GM19043 (cell line): ENCODE results near the gene AP2A1.
"Not testable (repeated sequence)": the region's sequence is repeated elsewhere in the genome, so short reads cannot be mapped to it uniquely, and the experiment has no call there.

Source experiments
- ATAC-seq: cut with Tn5 transposase; IDR thresholded peaks from one replicate; pipeline ENCODE4 v1.9.1; 2021; ENCODE audit warnings: low read depth; ENCODE audit not compliant: unreplicated experiment

AP2A1 gene

DNA sequence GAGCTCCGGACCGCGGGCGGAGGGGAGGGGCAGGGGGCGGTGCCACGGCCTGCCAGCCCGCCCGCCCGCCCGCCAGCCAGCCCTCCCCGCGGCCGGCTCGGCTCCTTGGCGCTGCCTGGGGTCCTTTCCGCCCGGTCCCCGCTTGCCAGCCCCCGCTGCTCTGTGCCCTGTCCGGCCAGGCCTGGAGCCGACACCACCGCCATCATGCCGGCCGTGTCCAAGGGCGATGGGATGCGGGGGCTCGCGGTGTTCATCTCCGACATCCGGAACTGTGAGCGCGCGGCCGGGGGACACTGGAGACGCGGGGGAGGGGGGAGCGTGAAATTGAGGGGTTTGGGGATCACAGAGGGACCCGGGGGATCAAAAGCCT lies at the start of gene AP2A1:
AP2A1 (plus strand) TSS at position 72 of the 370 bp plus-strand sequence; CDS start at position 205, 133 bp downstream.
- no peak for ATAC-seq

GRCh38 chr19:49718511-49718910 lies 48.3 kb upstream of the AP2A1 start:
- no peak for ATAC-seq

- ATAC-seq, result no peak
These were observed 47.8 kb upstream of the AP2A1 start for GRCh38 chr19:49718991-49719390.

DNA sequence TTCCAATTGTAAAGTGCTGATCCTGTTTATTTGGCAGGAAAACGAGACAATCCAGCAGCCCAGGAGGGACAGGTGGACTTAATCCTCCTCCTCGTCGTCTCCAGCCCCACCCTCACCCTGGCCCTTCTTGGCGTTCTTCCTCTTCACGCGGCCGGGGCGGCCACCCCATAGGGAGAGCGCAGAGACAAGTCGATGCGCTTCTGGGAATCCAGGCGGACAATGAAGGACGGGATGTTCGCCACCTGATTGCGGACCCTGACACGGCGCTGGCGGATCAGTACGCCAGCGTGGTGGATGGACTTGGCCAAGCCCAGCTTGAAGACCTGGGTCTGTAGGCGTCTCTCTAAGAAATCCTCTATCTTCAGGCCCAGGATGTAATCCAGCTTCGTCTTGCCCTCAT lies 47.4 kb upstream of the AP2A1 start:
- ATAC-seq, result not testable (repeated sequence)

GRCh38 chr19:49727217-49728030 lies 39.4 kb upstream of the AP2A1 start:
- ATAC-seq, result no peak

DNA sequence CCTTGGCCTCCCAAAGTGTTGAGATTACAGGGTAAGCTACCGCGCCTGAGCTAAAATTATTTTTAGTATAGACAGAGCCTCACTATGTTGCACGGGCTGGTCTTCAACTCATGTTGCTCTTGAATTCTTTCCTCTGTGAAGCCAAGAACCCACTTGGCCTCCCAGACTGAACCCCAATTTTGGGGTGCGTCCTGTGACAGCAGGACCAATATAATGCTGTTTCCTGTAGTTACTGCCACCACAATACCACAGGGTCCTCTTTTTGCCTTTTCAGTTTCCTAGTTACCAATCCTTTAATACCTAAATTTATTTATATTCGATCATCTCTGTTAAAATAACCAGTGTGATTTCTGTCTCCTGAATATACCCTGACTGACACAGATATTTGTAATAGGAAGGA lies 36.6 kb upstream of the AP2A1 start:
- ATAC-seq, result no peak

DNA sequence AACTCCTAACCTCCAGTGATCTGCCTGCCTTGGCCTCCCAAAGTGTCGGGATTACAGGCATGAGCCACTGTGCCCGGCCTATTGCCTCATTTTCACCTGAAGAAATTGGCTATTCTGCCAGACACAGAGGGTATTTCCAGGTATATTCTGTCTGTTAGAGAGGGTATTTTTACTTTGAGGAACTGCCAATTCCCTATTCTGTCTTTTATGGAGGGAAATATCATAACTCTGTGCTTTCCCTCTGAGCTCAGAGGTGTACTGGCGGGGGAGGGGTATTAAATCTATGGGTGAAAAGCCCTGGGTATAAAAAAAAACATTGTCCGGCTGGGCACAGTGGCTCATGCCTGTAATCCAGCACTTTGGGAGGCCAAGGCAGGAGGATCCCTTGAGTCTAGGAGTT lies 28.5 kb upstream of the AP2A1 start:
- no peak for ATAC-seq

GRCh38 chr19:49739098-49739497 lies 27.7 kb upstream of the AP2A1 start:
- ATAC-seq, result no peak

DNA sequence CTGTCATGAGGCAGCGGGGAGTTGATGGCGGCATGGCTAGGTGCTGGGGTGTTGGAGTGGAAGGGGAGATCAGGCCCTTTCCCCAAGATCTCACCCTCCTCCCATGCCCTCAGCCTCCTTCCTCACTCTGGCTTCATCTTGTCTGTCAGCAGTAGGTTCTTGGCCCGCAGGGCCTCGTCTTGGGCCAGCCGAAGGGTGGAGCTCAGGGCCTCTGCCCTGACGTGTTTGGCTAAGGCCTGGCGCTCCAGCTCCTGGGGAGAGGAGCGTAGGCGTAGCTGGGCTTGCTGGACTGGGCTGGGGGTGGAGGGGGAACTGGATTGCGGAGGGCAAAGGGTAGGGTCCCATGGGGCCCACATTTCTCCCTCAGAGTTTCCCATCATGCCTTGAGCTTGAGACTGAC lies 26.9 kb upstream of the AP2A1 start:
- ATAC-seq, result no peak

DNA sequence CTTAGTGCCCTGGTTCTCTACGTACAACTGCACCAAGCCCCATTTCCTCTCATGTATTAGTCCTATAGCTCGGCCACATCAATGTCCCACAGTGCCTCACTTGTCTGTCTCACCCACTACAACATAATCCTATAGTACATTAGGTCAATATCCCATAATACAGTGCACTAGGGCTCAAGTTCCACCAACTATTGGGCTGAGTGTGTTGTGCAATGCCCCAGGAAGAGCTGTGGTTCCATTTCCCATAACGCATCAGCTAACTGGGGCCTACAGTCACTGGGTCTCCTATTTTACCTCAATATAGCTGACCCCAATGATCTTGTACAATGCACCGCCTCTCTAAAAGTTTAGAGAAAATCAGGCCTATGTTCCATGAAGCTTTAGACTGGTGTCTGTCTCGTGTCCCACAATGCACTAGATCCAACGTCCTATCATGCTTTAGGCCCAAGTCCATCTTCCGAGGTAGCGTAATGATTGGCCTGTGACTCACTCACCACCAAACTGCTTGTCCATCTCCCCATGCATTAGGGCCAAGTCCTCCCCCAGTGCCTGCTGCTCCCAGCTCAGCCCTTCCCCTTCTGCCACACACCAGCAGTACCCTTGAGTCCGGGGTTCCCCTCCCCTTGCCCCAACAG lies 25.5 kb upstream of the AP2A1 start:
- ATAC-seq, result no peak

DNA sequence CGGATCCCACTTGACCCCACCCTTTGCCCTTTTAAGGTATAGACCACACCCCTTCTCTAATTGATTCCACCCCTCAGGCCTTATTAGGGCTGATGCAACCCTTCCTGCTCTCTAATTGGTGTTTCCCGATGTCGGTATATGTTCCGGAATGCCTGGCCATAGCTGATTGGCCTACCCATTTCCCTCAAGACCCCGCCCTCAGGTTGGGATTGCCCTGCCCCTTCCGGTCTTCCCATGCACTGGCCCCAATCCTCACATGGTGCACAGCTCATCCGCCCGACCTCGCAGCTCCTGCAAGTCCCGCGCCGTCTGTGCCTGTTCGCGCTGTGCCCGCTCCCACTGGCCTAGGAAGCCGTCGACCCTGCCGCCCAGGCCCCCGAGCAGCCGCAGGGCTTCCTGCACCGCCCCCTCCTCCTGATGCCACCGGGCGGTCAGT lies 21.8 kb upstream of the AP2A1 start:
- no peak for ATAC-seq

DNA sequence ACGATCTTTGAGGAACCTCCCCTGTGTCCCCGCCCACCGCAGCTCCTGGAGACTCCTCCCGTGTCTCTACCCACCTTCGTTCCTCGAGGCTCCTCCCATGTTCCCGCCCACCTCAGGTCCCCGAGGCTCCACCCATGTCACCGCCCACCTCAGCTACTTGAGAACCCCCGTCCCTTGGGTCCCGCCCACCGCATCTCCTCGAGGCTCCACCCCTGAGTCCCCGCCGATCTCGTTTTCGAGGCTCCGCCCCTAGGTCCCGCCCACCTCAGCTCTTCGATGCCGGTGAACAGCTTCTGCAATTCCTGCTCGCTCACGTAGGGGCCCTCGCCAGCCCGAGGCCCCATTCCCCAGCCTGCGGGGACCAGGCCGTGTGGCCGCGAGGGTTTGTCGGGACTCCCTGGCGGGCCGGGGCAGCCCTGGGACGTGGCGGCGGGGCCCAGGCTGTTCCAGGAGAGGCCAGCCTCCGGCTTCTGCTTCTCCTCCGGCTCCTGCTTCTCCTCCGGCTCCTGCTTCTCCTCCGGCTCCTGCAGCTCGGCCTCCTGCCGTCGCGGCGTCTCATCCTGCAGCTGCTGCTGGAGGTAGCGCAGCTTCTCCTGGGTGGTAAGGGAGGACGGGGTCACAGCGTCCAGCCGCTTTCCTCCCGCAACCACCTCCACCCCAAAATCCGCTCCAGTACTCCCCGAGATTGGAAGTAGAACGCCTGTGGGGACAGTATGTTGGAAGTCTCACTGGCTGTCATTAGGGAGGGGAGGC lies 20.4 kb upstream of the AP2A1 start:
- no peak for ATAC-seq

DNA sequence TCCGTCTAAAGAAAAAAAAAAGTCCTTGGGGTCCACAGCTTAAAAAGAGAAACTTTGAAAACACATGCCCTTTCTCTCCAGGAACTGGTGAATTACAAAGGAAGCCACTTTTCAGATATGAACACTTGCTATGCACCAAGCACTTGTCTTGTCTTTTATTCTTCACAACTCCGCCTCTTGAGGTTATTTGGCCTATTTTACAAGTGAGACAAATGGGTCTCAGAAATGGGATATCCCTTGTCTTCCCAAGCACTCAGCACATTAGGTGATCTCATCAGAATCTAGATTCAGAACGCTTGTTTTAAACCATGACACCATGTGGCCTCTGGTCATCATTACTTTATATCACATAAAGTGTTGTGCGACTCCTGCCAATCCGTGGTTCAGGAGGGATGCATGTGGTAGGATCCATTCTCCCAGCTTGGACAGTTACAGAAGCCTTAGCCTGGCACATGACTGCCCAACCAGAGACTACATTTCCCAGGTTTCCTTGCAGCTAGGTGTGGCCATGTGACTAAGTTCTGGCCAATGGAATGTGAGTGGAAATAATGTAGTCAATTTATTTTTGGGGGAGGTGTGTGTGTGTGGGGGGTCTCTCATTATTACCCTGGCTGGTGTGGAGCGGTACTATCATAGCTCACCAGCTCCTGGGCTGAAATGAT lies 17.6 kb upstream of the AP2A1 start:
- ATAC-seq, result no peak

- ATAC-seq, result no peak
These were observed 17.0 kb upstream of the AP2A1 start for GRCh38 chr19:49749771-49750170.

- no peak for ATAC-seq
These were observed 14.1 kb upstream of the AP2A1 start for GRCh38 chr19:49752701-49753100.

DNA sequence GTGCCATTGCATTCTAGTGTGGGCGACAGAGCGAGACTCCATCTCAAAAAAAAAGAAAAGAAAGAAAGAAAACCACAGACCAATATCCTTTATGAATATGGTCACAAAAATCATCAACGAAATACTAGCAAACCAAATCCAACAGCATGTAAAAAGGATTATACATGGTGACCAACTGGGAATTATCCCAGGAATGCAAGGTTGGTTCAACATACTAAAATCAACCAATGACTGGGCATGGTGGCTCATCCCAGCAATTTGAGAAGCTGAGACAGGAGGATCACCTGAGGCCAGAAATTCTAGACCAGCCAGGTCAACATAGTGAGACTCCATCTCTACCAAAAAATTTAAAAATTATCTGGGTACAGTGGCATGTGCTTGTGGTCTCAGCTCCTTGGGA lies 10.8 kb upstream of the AP2A1 start:
- ATAC-seq, result no peak

DNA sequence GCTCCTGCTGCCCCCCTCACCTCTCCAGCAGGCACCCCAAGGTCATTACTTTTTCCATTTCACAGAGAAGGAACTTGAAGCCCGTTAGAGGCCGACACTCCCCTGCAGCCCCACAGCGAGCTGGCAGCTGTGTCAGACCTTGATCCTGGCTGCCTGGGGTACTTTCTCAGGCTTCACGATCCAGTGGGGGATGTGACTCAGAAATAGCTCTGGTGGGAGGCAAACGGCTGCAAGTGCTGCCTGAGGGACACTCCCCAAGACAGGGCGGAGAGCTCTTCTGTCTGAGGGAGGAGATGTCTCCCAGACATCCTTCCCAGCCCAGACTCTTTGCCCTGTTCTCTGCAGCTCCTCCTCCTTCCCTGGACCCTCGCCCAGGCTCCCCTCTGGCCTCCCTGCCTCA lies 8.5 kb upstream of the AP2A1 start:
- ATAC-seq, result no peak

DNA sequence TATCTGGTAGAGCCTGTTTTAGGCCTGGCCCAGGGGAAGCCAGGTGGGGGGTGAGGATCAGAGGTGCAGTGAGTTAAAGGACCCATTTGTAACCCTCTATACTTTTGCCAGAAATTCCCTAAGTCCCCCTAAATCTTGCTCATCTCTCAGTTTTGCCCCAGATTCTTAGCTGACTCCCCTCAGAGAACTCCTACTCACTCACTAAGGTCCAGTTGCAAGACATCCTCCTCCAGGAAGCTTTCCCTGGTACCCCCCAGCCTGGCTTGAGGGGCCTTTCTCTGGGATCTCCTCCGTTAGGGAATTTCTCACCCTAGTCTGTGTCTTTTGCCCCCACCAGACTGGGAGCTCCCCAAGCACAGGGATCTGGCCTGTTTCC lies 5.6 kb upstream of the AP2A1 start:
- no peak for ATAC-seq

- ATAC-seq, result no peak
These were observed 5.0 kb upstream of the AP2A1 start for GRCh38 chr19:49761625-49762311.

- ATAC-seq, result no peak
These were observed 3.6 kb upstream of the AP2A1 start, which contains the start of gene TSKS for GRCh38 chr19:49763230-49763629. Gene TSKS, minus strand, starts transcription at chr19:49763306. Its CDS starts 59 bp downstream, at chr19:49763247.
